CD4-positive, alpha-beta T cell treated with Interleukin-17A for 1 hour (primary cell): Measurements from ENCODE around the gene TAF6.
A peak's percentile ranks its signal among the peaks of the same experiment; 100 is the strongest.

Experiments used
- DNase-seq: peaks from one replicate; pipeline ENCODE4 v3.0.0-alpha.2; 2020

TAF6 gene

GRCh38 chr7:100119970-100120732, 993 bp upstream of the TAF6 start:
- peak; percentile 81 for DNase-seq

GRCh38 chr7:100118388-100119071, 628 bp downstream of the TAF6 start:
- DNase-seq = no peak

GRCh38 chr7:100115026-100115425, 4.1 kb downstream of the TAF6 start:
- DNase-seq = no peak

- DNase-seq = no peak
Observed at GRCh38 chr7:100111914-100112313, 7.2 kb downstream of the TAF6 start.

GRCh38 chr7:100111156-100111555, 8.0 kb downstream of the TAF6 start:
- no peak for DNase-seq

- DNase-seq = no peak
Observed at GRCh38 chr7:100109521-100110163, 9.5 kb downstream of the TAF6 start.

GRCh38 chr7:100107890-100108289, 11.3 kb downstream of the TAF6 start:
- no peak for DNase-seq

GRCh38 chr7:100107125-100107737, 11.9 kb downstream of the TAF6 start:
- DNase-seq = no peak

- DNase-seq = no peak
Observed at GRCh38 chr7:100106633-100107032, 12.5 kb downstream of the TAF6 start.

- DNase-seq = no peak
Observed at GRCh38 chr7:100105534-100105933, 13.6 kb downstream of the TAF6 start.

- DNase-seq = no peak
Observed at GRCh38 chr7:100102950-100103840, 16.0 kb downstream of the TAF6 start.

- DNase-seq = peak; percentile 97
Observed at GRCh38 chr7:100101016-100101862, 17.9 kb downstream of the TAF6 start, which contains the start of the genes AP4M1 and MCM7. TSS of gene AP4M1 (plus strand) at chr7:100101643. CDS start at chr7:100101715, 72 bp downstream. TSS of gene MCM7 (minus strand) at chr7:100101397. CDS start at chr7:100101294, 103 bp downstream.

GRCh38 chr7:100100420-100101015, 18.6 kb downstream of the TAF6 start:
- DNase-seq = peak; percentile 89

GRCh38 chr7:100099452-100099851, 19.7 kb downstream of the TAF6 start:
- no peak for DNase-seq

GRCh38 chr7:100098913-100099312, 20.2 kb downstream of the TAF6 start:
- no peak for DNase-seq

GRCh38 chr7:100095704-100096103, 23.5 kb downstream of the TAF6 start:
- DNase-seq = no peak

- DNase-seq = no peak
Observed at GRCh38 chr7:100095289-100095688, 23.9 kb downstream of the TAF6 start.

GRCh38 chr7:100093925-100094486, 25.2 kb downstream of the TAF6 start:
- no peak for DNase-seq

GRCh38 chr7:100093498-100093897, 25.7 kb downstream of the TAF6 start:
- DNase-seq = no peak

- DNase-seq = no peak
Observed at GRCh38 chr7:100093054-100093453, 26.1 kb downstream of the TAF6 start.
